ELF-1 (cell line): ENCODE results near the gene MYO7B.

ENCODE experiments used
- DNase-seq: peaks from one replicate; pipeline ENCODE4 v3.0.0-alpha.2; 2016; ENCODE audit warnings: low read depth, low spot score

The MYO7B gene

DNA sequence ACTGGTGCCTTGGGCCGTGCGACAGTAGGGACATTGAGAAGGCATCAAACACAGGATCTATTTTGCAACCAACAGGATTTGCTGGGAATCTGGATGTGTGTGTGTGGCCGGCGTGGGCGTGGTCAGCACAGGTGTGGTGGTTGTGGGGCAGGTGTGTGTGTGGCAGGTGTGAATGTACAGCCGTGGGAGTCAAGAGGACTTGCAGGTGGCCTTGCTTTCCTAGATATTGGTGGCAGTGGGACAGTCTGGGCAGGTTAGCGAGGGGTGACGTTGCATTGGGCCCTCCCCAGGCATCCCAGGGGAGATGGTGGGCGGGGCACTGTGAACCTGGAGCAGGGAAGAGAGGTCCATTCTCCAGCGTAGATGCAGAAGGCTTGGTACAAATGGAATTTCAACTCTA lies 143.0 kb downstream of the MYO7B start:
- DNase-seq = no peak

DNA sequence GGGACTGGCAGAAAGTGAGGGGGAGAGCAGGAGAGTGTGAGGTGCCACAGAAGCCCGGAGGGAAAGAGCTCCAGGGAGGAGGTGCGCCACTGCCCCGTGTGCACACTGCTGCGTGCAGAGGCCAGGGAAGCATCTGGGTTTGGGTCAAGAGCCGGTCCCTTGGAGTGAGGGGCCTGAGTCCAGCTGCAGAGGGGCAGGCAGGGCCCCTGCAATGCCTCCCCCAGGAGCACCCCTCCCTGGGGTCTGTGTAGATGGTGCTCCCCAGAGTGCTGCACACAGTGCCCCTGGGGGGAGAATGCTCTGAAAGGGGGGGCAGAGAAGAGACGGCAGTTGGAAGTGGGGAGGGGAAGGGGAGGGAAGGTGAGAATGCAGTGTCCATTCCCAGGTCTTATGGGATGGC lies 143.5 kb downstream of the MYO7B start:
- no peak for DNase-seq

DNA sequence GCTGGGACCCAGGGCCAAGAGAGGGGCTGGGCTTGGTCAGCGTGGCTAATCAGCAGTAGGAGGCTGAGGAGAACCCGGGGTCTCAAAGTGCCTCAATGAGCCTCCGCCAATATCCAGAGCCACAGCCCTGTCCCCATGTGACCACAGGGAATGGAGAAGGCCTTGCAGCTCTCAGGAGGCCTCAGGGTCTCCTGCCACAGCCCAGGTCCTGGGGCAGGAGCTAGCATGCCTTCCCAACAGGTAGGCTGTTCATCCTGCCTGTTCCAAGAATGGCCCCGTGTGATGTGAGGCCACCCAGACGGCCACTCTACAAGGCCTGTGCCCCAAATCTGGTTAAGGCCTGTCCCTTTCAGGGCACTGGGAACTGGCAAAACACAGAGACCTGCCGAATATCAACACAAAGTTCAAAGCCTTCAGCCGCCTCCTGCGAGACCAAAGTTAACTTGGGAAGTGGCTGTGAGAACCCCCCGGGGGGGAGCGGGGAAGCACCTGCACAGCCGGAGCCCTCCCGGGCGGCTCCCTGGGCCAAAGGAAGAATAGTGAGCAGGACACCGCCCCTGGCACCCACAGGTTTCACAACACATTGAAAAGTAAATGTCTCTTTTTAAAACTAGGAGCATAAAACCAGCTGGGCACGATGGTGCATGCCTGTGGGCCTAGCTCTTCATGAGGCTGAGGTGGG lies 144.3 kb downstream of the MYO7B start:
- DNase-seq = no peak

DNA sequence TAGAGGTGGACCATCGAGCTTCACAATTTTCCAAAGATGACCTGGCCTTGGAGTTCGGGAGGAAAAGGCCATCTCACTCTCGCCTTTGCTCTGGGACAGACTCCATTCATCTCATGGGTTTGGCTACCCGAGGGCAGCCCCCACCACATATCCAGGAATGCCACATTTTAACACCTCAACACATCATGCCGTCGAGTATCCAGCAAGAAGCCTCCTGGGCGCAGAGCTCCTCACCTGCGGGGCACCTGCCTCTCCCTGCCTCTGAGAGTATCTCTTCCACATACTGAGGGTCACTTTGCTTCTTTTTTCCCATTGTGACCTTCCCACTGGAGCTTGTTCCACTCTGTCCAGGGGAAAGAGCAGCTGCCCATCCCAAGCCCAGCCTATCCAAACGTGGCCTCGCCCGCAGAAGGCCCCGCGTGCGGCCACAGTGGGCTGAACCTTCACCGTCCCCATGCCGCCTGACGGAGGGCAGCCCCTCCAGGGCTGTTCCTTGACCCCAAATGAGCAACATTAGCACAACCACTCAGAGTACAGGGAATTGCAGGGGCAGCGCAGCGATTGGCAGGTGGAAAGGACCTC lies 145.3 kb downstream of the MYO7B start:
- no peak for DNase-seq

DNA sequence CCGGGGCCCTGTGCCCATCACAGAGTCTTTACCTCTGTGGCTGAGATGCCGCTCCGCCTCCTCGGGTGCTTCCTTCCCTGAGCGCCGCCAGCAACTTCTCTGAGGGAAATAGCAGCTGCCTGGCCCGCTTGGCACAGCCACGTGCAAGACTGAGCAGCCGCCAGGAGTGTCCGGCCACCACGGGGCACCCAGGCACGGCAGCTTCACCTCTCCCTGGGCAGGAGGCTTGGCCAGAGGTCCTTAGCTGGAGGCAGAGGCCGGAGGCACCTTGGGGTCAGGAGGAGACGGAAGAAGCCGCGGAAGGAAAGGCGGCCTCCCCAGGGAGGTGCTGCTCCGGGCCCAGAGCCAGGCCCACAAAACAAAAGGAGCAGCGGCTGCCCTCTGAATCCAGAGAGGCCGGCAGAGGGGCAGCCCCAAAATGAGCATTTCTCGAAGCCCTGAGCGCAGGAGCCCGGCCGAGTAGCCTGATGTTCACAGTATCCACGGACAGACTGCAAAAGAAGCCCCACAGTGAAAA lies 145.9 kb downstream of the MYO7B start:
- no peak for DNase-seq

DNA sequence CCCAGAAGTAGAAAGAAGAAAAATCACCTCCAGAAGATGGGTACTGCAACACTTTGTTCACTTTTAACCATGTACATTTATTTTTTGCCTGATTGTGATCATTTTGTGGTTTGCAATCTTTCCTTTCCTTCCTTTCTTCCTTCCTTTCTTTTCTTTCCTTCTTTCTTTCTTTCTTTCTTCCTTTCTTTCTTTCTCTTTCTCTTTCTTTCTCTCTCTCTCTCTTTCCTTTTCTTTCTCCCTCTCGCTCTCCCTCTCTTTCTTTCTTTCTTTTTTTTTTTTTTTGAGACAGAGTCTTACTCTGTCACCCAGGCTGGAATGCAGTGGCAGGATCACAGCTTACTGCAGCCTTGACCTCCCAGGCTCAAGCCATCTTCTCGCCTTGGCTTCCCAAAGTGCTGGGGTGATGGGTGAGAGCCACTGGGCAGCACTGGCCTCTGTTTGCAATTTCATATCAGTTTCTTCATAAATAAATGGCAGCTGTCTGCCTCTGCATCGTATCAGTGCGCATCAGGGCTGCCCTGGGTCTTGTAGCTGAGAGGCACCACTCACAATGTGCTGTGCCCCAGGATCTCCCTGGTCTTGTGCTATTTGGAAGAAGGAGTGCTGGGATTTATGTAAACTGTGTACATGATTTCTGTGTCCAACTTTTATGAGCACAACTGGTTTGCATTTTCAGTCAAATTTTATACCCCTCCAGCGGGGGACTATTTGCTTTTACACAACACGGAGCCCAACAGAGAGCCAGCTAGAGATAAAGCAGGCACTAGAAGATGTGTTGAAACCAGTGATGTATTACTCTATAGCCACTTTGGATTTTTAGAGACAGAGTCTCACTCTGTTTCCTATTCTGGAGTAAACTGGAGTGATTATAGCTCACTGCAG lies 146.7 kb downstream of the MYO7B start:
- no peak for DNase-seq

DNA sequence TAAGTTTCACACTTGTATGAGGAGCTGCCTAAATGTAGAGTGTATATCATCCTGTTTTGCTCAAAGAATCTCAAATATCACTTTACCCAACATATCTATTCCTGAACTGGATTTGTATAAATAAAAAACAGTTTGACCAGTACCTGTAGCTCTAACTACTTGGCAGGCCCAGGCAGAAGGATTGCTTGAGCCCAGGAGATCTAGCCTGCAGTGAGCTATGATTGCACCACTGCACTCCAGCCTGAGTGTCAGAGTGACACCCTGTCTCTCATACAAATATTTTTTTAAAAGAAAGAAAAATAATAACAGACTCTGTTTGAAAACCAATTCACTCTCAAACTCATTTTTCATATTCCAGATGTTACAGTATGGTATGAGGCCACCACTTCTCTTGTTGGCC lies 147.6 kb downstream of the MYO7B start:
- no peak for DNase-seq

DNA sequence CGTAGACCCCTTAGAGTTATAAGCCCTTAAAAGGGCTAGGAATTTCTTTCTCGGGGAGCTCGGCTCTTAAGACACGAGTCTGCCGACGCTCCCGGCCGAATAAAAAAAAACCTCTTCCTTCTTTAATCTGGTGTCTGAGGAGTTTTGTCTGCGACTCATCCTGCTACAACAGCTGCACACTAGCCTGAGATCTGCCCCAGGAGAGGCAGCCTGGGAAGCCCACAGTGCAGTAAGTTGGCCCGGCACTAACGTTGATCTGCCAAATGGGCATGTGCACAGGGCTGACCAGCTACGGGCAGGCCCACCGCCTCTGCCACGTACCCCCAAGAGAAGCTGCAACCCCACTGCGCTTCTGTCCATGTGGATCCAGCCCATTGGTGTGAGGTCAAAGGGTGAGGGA lies 148.3 kb downstream of the MYO7B start:
- DNase-seq = no peak

DNA sequence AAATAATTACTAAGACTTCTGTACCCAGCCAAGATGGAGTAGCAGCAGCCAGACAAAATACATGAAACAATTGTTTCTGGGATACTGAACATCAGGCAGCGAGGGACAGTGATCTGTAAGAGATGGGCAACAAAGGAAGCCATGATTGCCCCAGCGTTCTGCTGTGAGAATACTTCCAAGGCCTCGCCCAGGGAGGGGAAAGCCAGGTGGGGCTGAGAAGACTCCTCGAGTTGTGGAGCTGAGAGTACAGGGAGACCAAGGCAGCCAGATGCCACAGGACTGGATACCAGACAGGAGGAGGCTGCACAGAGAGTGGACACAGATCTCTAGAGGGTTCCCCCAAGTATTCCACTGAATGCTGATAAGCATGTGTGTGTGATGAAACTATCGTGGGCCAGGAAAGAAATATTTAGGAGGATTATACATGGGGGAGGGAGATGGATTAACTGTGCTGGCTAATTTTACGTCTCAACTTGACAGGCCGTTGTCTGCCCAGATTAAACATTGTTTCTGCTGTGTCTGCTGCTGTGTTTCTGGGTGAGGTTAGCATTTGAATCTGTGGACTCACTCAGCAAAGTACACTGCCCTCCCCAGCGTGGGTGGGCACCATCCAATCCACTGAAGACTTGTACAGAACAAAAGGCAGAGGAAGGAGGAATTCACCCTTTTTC lies 150.1 kb downstream of the MYO7B start:
- no peak for DNase-seq
